Suprapubic skin (tissue), 3 donors: ENCODE measurements around the gene FEM1B.

Experiments
- CTCF ChIP-seq, 2 donors: fragments of 200-600 bp in 1 of 2; fragments of 450-650 bp in 1 of 2; sonication (generic) in 1 of 2; IDR thresholded peaks; one replicate each; pipeline ENCODE4 v1.5.1; 2016 to 2019; ENCODE audit warnings: antibody characterized with exemption in 2 of 2, mild to moderate bottlenecking in 1 of 2, moderate library complexity in 1 of 2
- POLR2A ChIP-seq, 2 donors: fragments of 450-650 bp; IDR thresholded peaks; one replicate each; pipeline ENCODE4 v1.6.1; 2017; ENCODE audit warnings: antibody characterized with exemption in 2 of 2, mild to moderate bottlenecking in 2 of 2, moderate library complexity in 2 of 2

GRCh38 chr15:68310804-68311463 lies 33.4 kb downstream of the FEM1B start:
- TF ChIP-seq CTCF (IDR thresholded peaks at IDR 0.05) = no peak
- TF ChIP-seq POLR2A (IDR thresholded peaks at IDR 0.05) = no peak
